Neural progenitor cell (in vitro differentiated cells): ENCODE measurements around the gene UGGT2.

Experiments
- EZH2 ChIP-seq: fragments of 200-600 bp; sonication (generic); IDR thresholded peaks from 2 replicates; pipeline ENCODE4 v1.6.1; 2017; ENCODE audit warnings: antibody characterized with exemption, mild to moderate bottlenecking, moderate library complexity
- EZH2phosphoT487 ChIP-seq: fragments of 200-600 bp; sonication (generic); IDR thresholded peaks from 2 replicates; pipeline ENCODE4 v1.6.1; 2017; ENCODE audit warnings: antibody characterized with exemption

- TF ChIP-seq EZH2 (no peak), EZH2phosphoT487 (no peak)
Observed at GRCh38 chr13:95955255-95955654, 97.9 kb downstream of the UGGT2 start.
